ENCODE data around the gene CUEDC2.

CUEDC2 gene

GRCh38 chr10:102394801-102395399 is 37.5 kb downstream of the CUEDC2 start:
- no peak for DNase-seq

DNA sequence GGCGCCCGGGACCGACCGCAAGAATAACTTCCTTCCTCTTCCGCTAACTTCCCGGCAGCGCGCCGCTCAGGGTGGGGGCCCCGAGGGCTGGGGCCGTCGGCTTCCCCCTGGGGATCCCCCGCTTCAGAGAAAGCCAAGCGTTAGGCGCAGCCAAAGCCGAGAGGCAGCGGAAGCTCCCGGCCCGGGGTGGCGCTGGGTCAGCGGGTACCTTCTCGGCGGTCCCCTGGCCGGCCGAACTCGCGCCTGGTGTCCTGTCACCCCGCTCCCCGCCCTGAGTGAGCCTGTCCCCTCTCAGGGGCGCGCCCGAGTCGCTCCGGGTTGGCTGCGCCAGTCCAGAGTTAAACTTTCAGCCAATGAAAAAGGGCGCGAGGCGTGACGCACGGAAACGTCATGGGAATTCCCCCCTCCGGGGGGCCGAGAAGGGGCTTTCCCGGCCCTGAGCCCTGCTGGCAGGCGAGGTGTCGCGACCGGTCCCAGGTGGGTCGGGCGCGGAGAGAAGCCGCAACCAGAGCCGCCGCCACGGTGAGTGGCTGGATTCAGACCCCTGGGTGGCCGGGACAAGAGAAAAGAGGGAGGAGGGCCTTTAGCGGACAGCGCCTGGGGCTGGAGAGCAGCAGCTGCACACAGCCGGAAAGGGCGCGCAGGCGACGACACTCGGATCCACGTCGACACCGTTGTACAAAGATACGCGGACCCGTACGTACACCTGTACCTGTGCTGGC is 38.1 kb downstream of the CUEDC2 start:
- DNase-seq: no peak

GRCh38 chr10:102393411-102394078 is 38.8 kb downstream of the CUEDC2 start:
- DNase-seq: no peak

GRCh38 chr10:102392306-102392705 is 40.1 kb downstream of the CUEDC2 start:
- no peak for DNase-seq

- no peak for DNase-seq
These were observed 42.5 kb downstream of the CUEDC2 start for GRCh38 chr10:102389894-102390293.

DNA sequence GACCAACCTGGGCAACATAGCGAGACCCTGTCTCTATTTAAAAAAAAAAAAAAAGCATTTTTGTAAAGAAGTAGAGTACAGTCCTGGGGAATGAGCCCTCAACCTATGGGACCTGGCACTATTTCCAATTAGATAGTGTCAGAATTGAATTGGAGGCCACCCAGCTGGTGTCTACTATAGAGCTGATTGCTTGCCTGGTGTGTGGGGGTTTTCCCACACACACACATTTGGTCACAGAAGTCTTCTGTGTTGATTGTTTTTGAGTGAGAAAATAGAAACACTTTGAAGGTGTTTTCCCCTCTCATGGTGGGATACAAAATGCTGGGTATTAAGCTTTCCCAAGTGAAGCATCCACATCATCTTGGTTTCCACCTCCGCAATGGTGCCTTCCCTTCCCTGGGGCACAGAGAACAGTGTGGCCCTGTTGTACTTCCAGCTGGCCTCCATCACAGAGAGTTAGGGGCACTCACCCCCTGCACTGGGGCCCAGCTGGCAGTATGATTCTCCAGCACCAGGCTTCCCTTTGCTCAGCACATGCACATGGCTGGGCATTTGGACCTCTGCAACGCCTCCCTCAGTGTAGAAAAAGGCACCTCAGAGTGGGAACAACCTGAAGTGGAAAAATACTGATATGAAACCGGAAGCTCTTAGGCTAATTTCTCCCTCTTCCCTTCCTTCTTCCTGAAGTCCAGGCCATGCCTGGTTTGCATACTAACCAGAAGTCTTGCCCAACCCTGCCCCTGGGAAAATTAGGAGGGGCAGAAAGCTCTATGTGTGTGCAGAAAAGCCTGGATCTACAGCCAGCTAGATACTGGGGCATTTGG is 47.6 kb downstream of the CUEDC2 start:
- DNase-seq: no peak

- DNase-seq: no peak
These were observed 48.3 kb downstream of the CUEDC2 start for GRCh38 chr10:102384053-102384452.

- DNase-seq: no peak
These were observed 49.5 kb downstream of the CUEDC2 start for GRCh38 chr10:102382871-102383270.

- no peak for DNase-seq
These were observed 50.4 kb downstream of the CUEDC2 start for GRCh38 chr10:102381983-102382382.

GRCh38 chr10:102379383-102379782 is 53.0 kb downstream of the CUEDC2 start:
- no peak for DNase-seq

DNA sequence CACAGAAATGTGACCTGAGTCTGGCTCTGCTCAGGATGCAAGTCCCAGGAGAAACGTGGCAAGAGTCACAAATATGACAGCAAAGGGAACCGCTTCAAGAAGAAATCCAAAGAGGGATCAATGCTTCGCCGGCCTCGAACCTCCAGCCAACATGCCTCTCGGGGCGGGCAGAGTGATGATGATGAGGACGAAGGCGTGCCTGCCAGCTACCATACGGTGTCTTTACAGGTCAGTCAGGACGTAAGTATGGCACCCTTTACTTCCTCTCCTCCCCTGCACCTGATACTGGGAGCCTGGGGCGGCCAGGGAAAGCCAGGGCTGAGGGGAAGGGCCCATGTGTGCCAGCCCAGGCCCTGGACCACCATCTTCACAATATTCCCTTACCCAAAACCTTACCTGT is 55.5 kb downstream of the CUEDC2 start:
- no peak for DNase-seq

DNA sequence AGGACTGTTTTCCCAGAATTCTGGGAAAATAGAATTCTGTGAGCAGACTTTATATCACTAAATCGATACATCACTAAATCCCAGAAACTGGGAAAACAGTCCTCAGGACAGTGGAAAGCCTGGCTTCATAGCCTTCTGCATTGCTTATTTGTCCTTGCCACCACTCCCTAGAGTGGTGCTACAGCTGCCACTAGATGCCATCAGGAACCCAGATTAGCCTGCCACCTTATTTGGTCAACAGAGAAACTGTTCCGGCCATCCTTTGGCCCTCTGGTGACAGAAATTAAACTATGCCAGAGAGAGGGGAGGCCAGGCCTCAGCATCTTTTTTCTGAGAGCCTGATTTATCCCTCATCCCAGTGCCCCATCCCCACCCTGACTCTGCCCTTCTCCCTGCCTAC is 56.5 kb downstream of the CUEDC2 start:
- no peak for DNase-seq

DNA sequence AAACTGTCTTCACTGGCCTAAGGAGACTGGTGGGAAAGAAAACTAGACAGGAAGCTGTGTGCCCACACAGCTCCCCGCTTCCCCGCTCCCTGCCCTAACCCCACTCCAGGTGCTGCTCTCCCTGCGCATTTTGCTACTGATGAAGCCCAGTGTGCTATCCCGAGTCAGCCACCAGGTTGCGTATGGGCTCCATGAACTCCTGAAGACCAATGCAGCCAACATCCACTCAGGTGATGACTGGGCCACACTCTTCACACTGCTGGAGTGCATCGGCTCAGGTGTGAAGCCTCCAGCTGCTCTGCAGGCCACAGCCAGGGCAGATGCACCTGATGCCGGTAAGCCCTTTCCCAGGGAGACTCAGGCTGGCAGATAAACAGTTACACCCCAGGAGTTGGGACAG is 57.1 kb downstream of the CUEDC2 start:
- no peak for DNase-seq
